Fibroblast of gingiva (primary cell): ENCODE data around the gene PAQR9.
"Not testable (repeated sequence)": the region's sequence is repeated elsewhere in the genome, so short reads cannot be mapped to it uniquely, and the experiment has no call there.

Experiments
- DNase-seq: peaks from one replicate; pipeline ENCODE4 v3.0.0-alpha.2; 2011; ENCODE audit warnings: low read depth

Gene PAQR9

GRCh38 chr3:142963516-142964448 is at the start of gene PAQR9:
TSS of gene PAQR9 (minus strand) at chr3:142963674. CDS start at chr3:142963336, 338 bp downstream.
- DNase-seq: no peak

GRCh38 chr3:143011705-143012104 is 48.2 kb upstream of the PAQR9 start:
- no peak for DNase-seq

GRCh38 chr3:143010024-143010423 is 46.5 kb upstream of the PAQR9 start:
- no peak for DNase-seq

- DNase-seq: no peak
Observed at GRCh38 chr3:143004823-143005222, 41.3 kb upstream of the PAQR9 start.

- DNase-seq: no peak
Observed at GRCh38 chr3:143002727-143003126, 39.3 kb upstream of the PAQR9 start.

GRCh38 chr3:143002083-143002712 is 38.7 kb upstream of the PAQR9 start:
- peak; percentile 44 for DNase-seq

- DNase-seq: peak; percentile 99
Observed at GRCh38 chr3:143001369-143002082, 38.1 kb upstream of the PAQR9 start, which contains the start of gene U2SURP. TSS of gene U2SURP (plus strand) at chr3:143001570. CDS start at chr3:143001629, 59 bp downstream.

GRCh38 chr3:143001034-143001368 is 37.5 kb upstream of the PAQR9 start:
- DNase-seq: no peak

- no peak for DNase-seq
Observed at GRCh38 chr3:143000528-143000927, 37.1 kb upstream of the PAQR9 start.

- DNase-seq: no peak
Observed at GRCh38 chr3:142999881-143000280, 36.4 kb upstream of the PAQR9 start.

GRCh38 chr3:142998439-142998838 is 35.0 kb upstream of the PAQR9 start:
- DNase-seq: peak; percentile 39

GRCh38 chr3:142997330-142997729 is 33.9 kb upstream of the PAQR9 start:
- no peak for DNase-seq

- DNase-seq: peak; percentile 91
Observed at GRCh38 chr3:142993958-142994442, 30.5 kb upstream of the PAQR9 start.

GRCh38 chr3:142992323-142992722 is 28.8 kb upstream of the PAQR9 start:
- no peak for DNase-seq

- no peak for DNase-seq
Observed at GRCh38 chr3:142990721-142991120, 27.2 kb upstream of the PAQR9 start.

GRCh38 chr3:142988826-142989225 is 25.4 kb upstream of the PAQR9 start:
- DNase-seq: not testable (repeated sequence)

GRCh38 chr3:142988221-142988620 is 24.7 kb upstream of the PAQR9 start:
- DNase-seq: not testable (repeated sequence)

- no peak for DNase-seq
Observed at GRCh38 chr3:142987707-142988106, 24.2 kb upstream of the PAQR9 start.

GRCh38 chr3:142987080-142987700 is 23.7 kb upstream of the PAQR9 start:
- DNase-seq: peak; percentile 35

GRCh38 chr3:142984255-142984654 is 20.8 kb upstream of the PAQR9 start:
- no peak for DNase-seq

GRCh38 chr3:142983318-142983717 is 19.8 kb upstream of the PAQR9 start:
- no peak for DNase-seq
